Mesothelial cell of epicardium (in vitro differentiated cells): Measurements from ENCODE around the gene CDC23. TPM values are rescaled to one million over a fixed set of nuclear protein-coding genes. Genes with fewer than 3 reads are reported as not detected.
A peak's percentile ranks its signal among the peaks of the same experiment; 100 is the strongest.
"Not testable (repeated sequence)": the region's sequence is repeated elsewhere in the genome, so short reads cannot be mapped to it uniquely, and the experiment has no call there.

Experiments
- DNase-seq, 2 experiments: peaks; one replicate each; pipeline ENCODE4 v3.0.0; 2021; ENCODE audit warnings: low spot score in 2 of 2; ENCODE audit not compliant: unreplicated experiment in 2 of 2
- H3K27ac Mint-ChIP-seq: 2 replicates; pipeline ENCODE4 v1.8.0; 2021; ENCODE audit warnings: mixed read lengths
- H3K27me3 Mint-ChIP-seq: 2 replicates; pipeline ENCODE4 v1.8.0; 2021; ENCODE audit warnings: low read depth, mixed read lengths
- H3K36me3 Mint-ChIP-seq: 2 replicates; pipeline ENCODE4 v1.8.0; 2021; ENCODE audit warnings: mixed read lengths
- H3K4me1 Mint-ChIP-seq: 2 replicates; pipeline ENCODE4 v1.8.0; 2021; ENCODE audit warnings: mixed read lengths
- H3K4me3 Mint-ChIP-seq: 2 replicates; pipeline ENCODE4 v1.8.0; 2021; ENCODE audit warnings: mild to moderate bottlenecking, moderate library complexity, mixed read lengths
- H3K9me3 Mint-ChIP-seq: 2 replicates; pipeline ENCODE4 v1.8.0; 2021; ENCODE audit warnings: mixed read lengths
- CTCF ChIP-seq: fragments of 200-600 bp; sonication (generic); IDR thresholded peaks from one replicate; pipeline ENCODE4 v1.5.0; 2021; ENCODE audit warnings: antibody characterized with exemption; ENCODE audit not compliant: unreplicated experiment
- total RNA-seq: library from RNA; stranded (reverse); gene quantifications from 3 replicates; pipeline ENCODE4 v1.2.1, GENCODE V29; 2021

Gene CDC23
- total RNA-seq, 1 donor from 2014 or later: 39.0 TPM

DNA sequence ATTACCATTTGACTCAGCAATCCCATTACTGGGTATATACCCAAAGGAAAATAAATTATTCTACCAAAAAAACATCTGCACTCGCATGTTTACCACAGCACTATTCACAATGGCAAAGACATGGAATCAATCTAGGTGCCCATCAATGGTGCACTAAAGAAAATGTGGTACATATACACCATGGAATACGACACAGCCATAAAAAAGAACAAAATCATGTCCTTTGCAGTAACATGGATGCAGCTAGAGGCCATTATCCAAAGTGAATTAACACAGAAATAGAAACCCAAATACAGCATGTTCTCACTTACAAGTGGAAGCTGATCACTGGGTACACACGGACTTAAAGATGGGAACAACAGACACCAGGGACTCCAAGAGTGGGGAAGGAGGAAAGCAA is 2.1 kb downstream of the CDC23 start:
- Mint-ChIP-seq H3K9me3 (no peaks in the 10 kb centered on the region), H3K4me1 (peaks cover 19% of the 10 kb centered on the region), H3K27me3 (no peaks in the 10 kb centered on the region), H3K36me3 (peaks cover 8% of the 10 kb centered on the region), H3K27ac (no peak overlapping the region), H3K4me3 (peak overlapping the region; percentile 41)
- TF ChIP-seq CTCF: no peak
- no peak for DNase-seq

DNA sequence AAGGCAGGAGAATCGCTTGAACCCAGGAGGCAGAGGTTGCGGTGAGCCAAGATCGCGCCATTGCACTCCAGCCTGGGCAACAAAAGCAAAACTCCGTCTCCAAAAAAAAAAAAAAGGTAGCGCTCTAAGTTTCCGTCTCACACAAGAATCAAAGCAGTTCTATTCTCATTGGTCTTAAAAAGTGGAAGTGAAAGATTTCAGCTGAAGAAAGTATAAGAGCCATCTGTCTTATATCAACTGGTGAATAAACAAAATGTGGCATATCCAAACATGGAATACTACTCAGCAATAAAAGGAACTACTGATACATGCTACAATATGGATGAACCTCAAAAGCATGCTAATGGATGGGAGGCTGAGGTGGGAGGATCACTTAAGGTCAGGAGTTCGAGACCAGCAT is 19.3 kb downstream of the CDC23 start:
- H3K4me1 Mint-ChIP-seq: not testable (repeated sequence)
- peaks cover 32% of the 10 kb centered on the region for H3K36me3 Mint-ChIP-seq

GRCh38 chr5:138192826-138193225 is 20.3 kb downstream of the CDC23 start:
- no peak for TF ChIP-seq CTCF
- Mint-ChIP-seq H3K27me3 (no peaks in the 10 kb centered on the region), H3K36me3 (peaks cover 31% of the 10 kb centered on the region), H3K27ac (no peak overlapping the region), H3K4me1 (no peaks in the 10 kb centered on the region), H3K4me3 (no peak overlapping the region), H3K9me3 (no peaks in the 10 kb centered on the region)
- no peak for DNase-seq

More for the DNA sequence above, 19.3 kb downstream of the CDC23 start:
- H3K4me3 Mint-ChIP-seq, DNase-seq, H3K27me3 Mint-ChIP-seq, H3K27ac Mint-ChIP-seq, H3K9me3 Mint-ChIP-seq: not testable (repeated sequence)

DNA sequence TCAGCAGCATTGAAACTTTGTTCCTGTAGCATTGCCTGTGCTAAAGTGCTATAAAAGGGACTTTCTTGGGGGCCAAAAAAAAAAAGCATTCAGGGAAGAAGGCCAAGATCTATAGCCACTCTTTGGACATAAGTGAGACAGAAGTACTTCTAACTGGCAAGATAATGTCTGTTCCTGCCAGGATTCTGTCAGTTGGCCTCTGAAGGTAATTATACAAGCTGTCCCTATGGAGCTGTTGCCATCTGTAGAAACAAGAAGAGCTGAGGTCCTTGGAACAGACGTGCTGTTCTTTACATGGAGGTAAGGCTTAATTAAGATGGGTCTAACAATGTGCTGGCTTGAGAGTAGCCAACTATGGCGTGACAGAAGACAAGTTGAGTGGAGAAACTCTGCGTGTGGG is 24.5 kb downstream of the CDC23 start:
- no peak overlapping the region for H3K4me3 Mint-ChIP-seq
- H3K36me3 Mint-ChIP-seq: peaks cover 22% of the 10 kb centered on the region
- no peak overlapping the region for H3K27ac Mint-ChIP-seq
- H3K9me3 Mint-ChIP-seq: no peaks in the 10 kb centered on the region
- no peak for DNase-seq
- TF ChIP-seq CTCF: no peak
- no peaks in the 10 kb centered on the region for H3K4me1 Mint-ChIP-seq
- H3K27me3 Mint-ChIP-seq: no peaks in the 10 kb centered on the region

DNA sequence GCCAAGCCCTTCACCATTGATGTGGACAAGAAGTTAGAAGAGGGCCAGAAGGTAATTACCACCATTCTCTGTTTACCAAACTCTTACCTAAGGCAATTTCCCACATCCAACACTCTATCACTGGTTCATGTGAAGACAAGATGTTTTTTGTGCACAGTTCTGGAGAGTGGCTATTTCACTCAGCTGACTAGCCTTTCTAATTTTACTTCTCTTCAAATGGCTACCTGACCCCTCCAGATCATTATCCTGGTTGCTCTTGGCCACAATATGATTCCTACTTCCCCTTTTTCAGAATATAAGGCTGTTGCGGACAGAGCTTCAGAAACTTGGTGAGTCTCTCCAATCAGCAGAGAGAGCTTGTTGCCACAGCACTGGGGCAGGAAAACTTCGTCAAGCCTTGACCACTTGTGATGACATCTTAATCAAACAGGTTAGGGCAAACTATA is 27.1 kb downstream of the CDC23 start:
- Mint-ChIP-seq H3K4me3 (no peak overlapping the region), H3K36me3 (peaks cover 14% of the 10 kb centered on the region), H3K27me3 (no peaks in the 10 kb centered on the region), H3K4me1 (peaks cover under 1% of the 10 kb centered on the region), H3K9me3 (no peaks in the 10 kb centered on the region), H3K27ac (no peak overlapping the region)
- TF ChIP-seq CTCF: no peak
- no peak for DNase-seq

- H3K27ac Mint-ChIP-seq: no peak overlapping the region
- no peak overlapping the region for H3K4me3 Mint-ChIP-seq
- H3K27me3 Mint-ChIP-seq: no peaks in the 10 kb centered on the region
- H3K9me3 Mint-ChIP-seq: no peaks in the 10 kb centered on the region
- DNase-seq: no peak
- peaks cover 6% of the 10 kb centered on the region for H3K36me3 Mint-ChIP-seq
- TF ChIP-seq CTCF: no peak
- peaks cover 14% of the 10 kb centered on the region for H3K4me1 Mint-ChIP-seq
Measured at GRCh38 chr5:138182808-138183207, 30.3 kb downstream of the CDC23 start.
